ENCODE data around the gene ARMC3.

GRCh38 chr10:23067337-23067736 is 139.5 kb downstream of the ARMC3 start:
- TF ChIP-seq, protein P1, sequence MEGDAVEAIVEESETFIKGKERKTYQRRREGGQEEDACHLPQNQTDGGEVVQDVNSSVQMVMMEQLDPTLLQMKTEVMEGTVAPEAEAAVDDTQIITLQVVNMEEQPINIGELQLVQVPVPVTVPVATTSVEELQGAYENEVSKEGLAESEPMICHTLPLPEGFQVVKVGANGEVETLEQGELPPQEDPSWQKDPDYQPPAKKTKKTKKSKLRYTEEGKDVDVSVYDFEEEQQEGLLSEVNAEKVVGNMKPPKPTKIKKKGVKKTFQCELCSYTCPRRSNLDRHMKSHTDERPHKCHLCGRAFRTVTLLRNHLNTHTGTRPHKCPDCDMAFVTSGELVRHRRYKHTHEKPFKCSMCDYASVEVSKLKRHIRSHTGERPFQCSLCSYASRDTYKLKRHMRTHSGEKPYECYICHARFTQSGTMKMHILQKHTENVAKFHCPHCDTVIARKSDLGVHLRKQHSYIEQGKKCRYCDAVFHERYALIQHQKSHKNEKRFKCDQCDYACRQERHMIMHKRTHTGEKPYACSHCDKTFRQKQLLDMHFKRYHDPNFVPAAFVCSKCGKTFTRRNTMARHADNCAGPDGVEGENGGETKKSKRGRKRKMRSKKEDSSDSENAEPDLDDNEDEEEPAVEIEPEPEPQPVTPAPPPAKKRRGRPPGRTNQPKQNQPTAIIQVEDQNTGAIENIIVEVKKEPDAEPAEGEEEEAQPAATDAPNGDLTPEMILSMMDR (IDR thresholded peaks at IDR 0.05), result no peak
- no peak for TF ChIP-seq EZH2 (IDR thresholded peaks at IDR 0.05; ENCODE audit: borderline replicate concordance, insufficient read depth, low read depth, low read length, poor library complexity, severe bottlenecking)
